ENCODE measurements around the gene ESRRG.

The ESRRG gene

GRCh38 chr1:216723274-216723780, at the start of gene ESRRG:
ESRRG (minus strand) TSS chr1:216723429; CDS start chr1:216723299, 130 bp downstream.
- CTCF ChIA-PET, result no interaction called here
- POLR2A ChIA-PET, result interaction anchor here (0.6 kb wide), 1 partner anchor 1083 kb away, joined by 3 read pairs; no protein-coding TSS in a partner anchor
- DNase-seq (ENCODE audit: low read depth, low spot score), result no peak
- no peak within 1 kb of the TSS for H3K4me3 ChIP-seq (ENCODE audit: low read depth, low read length)
- TF ChIP-seq CTCF (IDR thresholded peaks at IDR 0.05; ENCODE audit: insufficient read depth, low read length, missing control alignments), result no peak

DNA sequence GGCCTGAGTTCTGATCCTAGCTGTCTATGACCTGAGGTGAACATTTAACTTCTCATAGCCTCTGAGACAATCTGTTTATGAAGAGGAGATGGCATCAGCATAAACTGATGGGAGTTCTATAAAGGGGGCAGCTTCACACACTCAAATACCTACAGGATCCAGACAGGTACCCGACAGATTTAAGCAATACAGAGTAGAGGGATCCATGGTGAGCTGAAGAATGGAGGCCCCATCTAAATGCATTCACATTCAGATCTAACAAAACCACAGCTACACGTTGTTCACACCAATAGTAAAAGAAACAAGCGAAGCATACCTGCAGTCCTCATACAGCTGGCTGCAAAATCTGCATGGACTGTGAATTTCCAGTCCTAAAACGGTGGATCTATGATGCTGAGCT, 48.7 kb upstream of the ESRRG start:
- ChIA-PET CTCF (no interaction called here), POLR2A (no interaction called here)
- TF ChIP-seq CTCF (IDR thresholded peaks at IDR 0.05; ENCODE audit: insufficient read depth, low read length, missing control alignments), result no peak
- DNase-seq (ENCODE audit: low read depth, low spot score), result no peak
- H3K4me3 ChIP-seq (ENCODE audit: low read depth, low read length), result no peak overlapping the region

- H3K4me3 ChIP-seq (ENCODE audit: low read depth, low read length), result no peak overlapping the region
- no peak for TF ChIP-seq CTCF (IDR thresholded peaks at IDR 0.05; ENCODE audit: insufficient read depth, low read length, missing control alignments)
- DNase-seq (ENCODE audit: low read depth, low spot score), result no peak
- ChIA-PET CTCF (no interaction called here), POLR2A (no interaction called here)
These were observed 43.6 kb upstream of the ESRRG start for GRCh38 chr1:216766633-216767327.

DNA sequence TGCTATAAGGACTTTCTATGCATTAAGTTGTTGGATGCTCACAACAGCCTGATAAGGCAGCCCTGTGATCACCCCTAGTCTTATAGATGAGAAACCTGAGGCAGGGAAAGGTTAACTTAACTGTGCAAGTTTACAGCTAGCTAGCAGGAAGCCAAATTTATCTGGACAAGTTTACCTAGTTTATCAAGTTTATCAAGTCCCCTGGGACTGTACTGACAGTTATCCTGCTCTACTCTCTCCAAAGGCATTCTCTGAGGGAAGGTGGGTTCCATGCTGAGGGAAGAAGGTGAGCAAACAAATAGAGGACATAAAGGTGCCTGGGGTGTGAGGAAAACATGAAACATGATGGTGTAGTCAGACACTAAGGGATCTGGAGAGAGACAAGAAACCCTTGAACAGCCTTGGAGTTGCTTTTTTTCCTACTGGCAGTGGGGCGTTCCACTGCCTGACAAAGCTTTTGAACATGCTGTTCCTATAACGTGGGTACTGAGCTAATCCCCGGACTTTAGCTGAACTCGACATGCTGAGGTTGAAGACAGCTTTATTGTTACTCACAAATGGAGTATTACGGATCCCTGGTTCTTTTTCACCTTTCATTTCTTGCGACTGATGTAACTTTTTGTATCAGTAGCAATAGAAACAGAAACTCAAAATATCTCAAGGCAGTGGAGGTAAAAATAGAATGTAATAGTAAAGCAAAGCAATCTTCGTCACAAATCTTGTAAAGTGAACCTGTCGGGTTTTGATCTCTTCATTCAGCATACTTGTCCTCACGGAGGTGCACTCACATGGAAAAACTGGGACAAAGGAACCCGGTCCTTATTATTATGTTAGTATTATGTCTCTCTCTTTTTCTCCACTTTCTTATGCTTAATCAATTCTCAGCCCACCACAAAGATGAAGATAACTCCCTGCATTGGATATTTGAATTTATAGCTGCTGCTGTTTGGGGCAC, 42.4 kb upstream of the ESRRG start:
- no peak for DNase-seq (ENCODE audit: low read depth, low spot score)
- no peak overlapping the region for H3K4me3 ChIP-seq (ENCODE audit: low read depth, low read length)
- ChIA-PET POLR2A (no interaction called here), CTCF (no interaction called here)
- TF ChIP-seq CTCF (IDR thresholded peaks at IDR 0.05; ENCODE audit: insufficient read depth, low read length, missing control alignments), result no peak

GRCh38 chr1:216758161-216758560, 34.9 kb upstream of the ESRRG start:
- DNase-seq (ENCODE audit: low read depth, low spot score), result no peak
- ChIA-PET CTCF (no interaction called here), POLR2A (no interaction called here)
- H3K4me3 ChIP-seq (ENCODE audit: low read depth, low read length), result no peak overlapping the region
- no peak for TF ChIP-seq CTCF (IDR thresholded peaks at IDR 0.05; ENCODE audit: insufficient read depth, low read length, missing control alignments)

- ChIA-PET POLR2A (no interaction called here), CTCF (no interaction called here)
- DNase-seq (ENCODE audit: low read depth, low spot score), result no peak
- H3K4me3 ChIP-seq (ENCODE audit: low read depth, low read length), result no peak overlapping the region
- TF ChIP-seq CTCF (IDR thresholded peaks at IDR 0.05; ENCODE audit: insufficient read depth, low read length, missing control alignments), result no peak
These were observed 33.9 kb upstream of the ESRRG start for GRCh38 chr1:216757110-216757509.

Measured in AG04449 (cell line).